22Rv1 (cell line): ENCODE data around the gene SMTN.

Experiments used
- H3K27ac ChIP-seq: fragments of 450-650 bp; 2 replicates; pipeline ENCODE4 v1.5.1; 2017
- CTCF ChIP-seq: fragments of 450-650 bp; IDR thresholded peaks from 2 replicates; pipeline ENCODE4 v1.5.1; 2017; ENCODE audit warnings: mild to moderate bottlenecking
- ZFX ChIP-seq: fragments of 450-650 bp; IDR thresholded peaks from 2 replicates; pipeline ENCODE4 v1.6.1; 2017; ENCODE audit warnings: antibody characterized with exemption, borderline replicate concordance

The SMTN gene

GRCh38 chr22:31083923-31084810 is 3.0 kb downstream of the SMTN start:
- TF ChIP-seq ZFX (no peak), CTCF (no peak)
- peak overlapping the region; percentile 75; the same call in 1 of the 2 replicates for H3K27ac ChIP-seq

GRCh38 chr22:31084811-31085492 is 3.8 kb downstream of the SMTN start:
- TF ChIP-seq CTCF = peak; percentile 20
- no peak for TF ChIP-seq ZFX

GRCh38 chr22:31085493-31085824 is 4.3 kb downstream of the SMTN start:
- TF ChIP-seq CTCF (no peak), ZFX (no peak)
- no peak overlapping the region for H3K27ac ChIP-seq

More at GRCh38 chr22:31084811-31085492, 3.8 kb downstream of the SMTN start:
- H3K27ac ChIP-seq = no peak overlapping the region

GRCh38 chr22:31085928-31086327 is 4.8 kb downstream of the SMTN start:
- no peak overlapping the region for H3K27ac ChIP-seq
- TF ChIP-seq ZFX (no peak), CTCF (no peak)

GRCh38 chr22:31086703-31087330 is 5.7 kb downstream of the SMTN start:
- TF ChIP-seq CTCF (no peak), ZFX (no peak)
- H3K27ac ChIP-seq = no peak overlapping the region

- TF ChIP-seq ZFX (no peak), CTCF (no peak)
- H3K27ac ChIP-seq = no peak overlapping the region
Observed at GRCh38 chr22:31087744-31088215, 6.7 kb downstream of the SMTN start.
